ENCODE data around the gene TAMALIN. TPM values are rescaled to one million over a fixed set of nuclear protein-coding genes. Genes with fewer than 3 reads are reported as not detected.
A peak's percentile ranks its signal among the peaks of the same experiment; 100 is the strongest.

Gene TAMALIN
- total and polyA plus RNA-seq, 2 of the 4 experiments (the other 2 are of a cell fraction) = 2.7 to 5.3 TPM

GRCh38 chr12:52023976-52024688, 17.4 kb downstream of the TAMALIN start (continued):
- no peak for TF ChIP-seq SMC3 (IDR thresholded peaks at IDR 0.05; ENCODE audit: low read depth, low read length)
- TF ChIP-seq RFX5 (IDR thresholded peaks at IDR 0.05; ENCODE audit: low read depth, low read length) = no peak
- no peak for TF ChIP-seq MAFK (IDR thresholded peaks at IDR 0.05; ENCODE audit: low read depth, low read length)

DNA sequence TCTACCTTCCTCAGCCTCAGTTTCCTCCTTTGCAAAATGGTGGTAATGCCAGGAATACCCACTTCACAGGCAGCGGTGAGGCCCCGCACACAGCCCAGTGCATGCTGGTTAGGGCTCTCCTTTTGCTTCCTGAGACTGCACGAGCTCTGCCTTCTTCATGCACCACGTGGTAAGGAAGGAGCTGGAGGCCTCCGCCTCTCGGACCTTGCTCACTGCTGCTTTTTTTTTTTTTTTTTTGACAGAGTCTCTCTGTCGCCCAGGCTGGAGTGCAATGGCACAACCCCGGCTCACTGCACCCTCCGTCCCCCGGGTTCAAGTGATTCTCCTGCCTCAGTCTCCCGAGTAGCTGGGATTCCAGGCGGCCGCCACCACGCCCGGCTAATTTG, 18.1 kb downstream of the TAMALIN start:
- no peak overlapping the region for H3K9ac ChIP-seq (ENCODE audit: low read depth, low read length)
- peak overlapping the region; percentile 23 for H2AK5ac ChIP-seq (ENCODE audit: low read depth, low read length)
- POLR2A ChIA-PET (ENCODE audit: unreplicated experiment) = interaction anchor here (0.6 kb wide), 1 partner anchor 18 kb away, joined by 3 read pairs; no protein-coding TSS in a partner anchor

More for the DNA sequence above, 18.1 kb downstream of the TAMALIN start:
- H3K4me3 ChIP-seq (ENCODE audit: insufficient read depth, low read depth, low read length) = no peak overlapping the region
- BruUV-seq (replicated peaks) = no TSS peak
- DNase-seq = no peak
- no peak overlapping the region for H3K4me2 ChIP-seq (ENCODE audit: low read depth, low read length)
- CTCF ChIA-PET = interaction anchor here (0.6 to 8.6 kb wide), 31 partner anchors 12 to 1354 kb away, joined by 3 to 128 read pairs (median 4); partner anchors contain the start of genes ATG101, KRT80, SMIM41 and TAMALIN
- H2AK9ac ChIP-seq (replicated peaks; ENCODE audit: low read depth, low read length, poor library complexity) = peak overlapping the region; percentile 88
- H3K9me3 ChIP-seq (ENCODE audit: control insufficient read depth, insufficient read depth, low read length) = no peaks in the 10 kb centered on the region
- no peak overlapping the region for H4K5ac ChIP-seq (ENCODE audit: low read depth, low read length)
- no peak overlapping the region for H3K27ac ChIP-seq (ENCODE audit: insufficient read depth, low read length)
- H3K23ac ChIP-seq (ENCODE audit: low read depth, low read length) = no peak overlapping the region
- no CpG with 5 or more reads among the region's 15 CpGs for WGBS, 2 experiments (ENCODE audit: extremely low coverage in 2 of 2, insufficient read length in 1 of 2)
- H3K56ac ChIP-seq (ENCODE audit: extremely low read depth, insufficient read depth, low read length) = no peak overlapping the region
- H3K9me1 ChIP-seq (ENCODE audit: insufficient read depth, low read length) = no peaks in the 10 kb centered on the region
- H3K79me1 ChIP-seq (ENCODE audit: low read depth in 1 of 2, low read length in 2 of 2) = peaks cover 0 to 3% of the 10 kb centered on the region in 2 experiments; a peak in 1 of 4 replicates
- H3K18ac ChIP-seq (ENCODE audit: low read depth, low read length) = no peak overlapping the region
- H2BK15ac ChIP-seq (ENCODE audit: low read depth, low read length) = no peak overlapping the region
- no peak overlapping the region for H4K8ac ChIP-seq (ENCODE audit: low read depth in 2 of 2, low read length in 2 of 2)
- no peak overlapping the region for H3K14ac ChIP-seq (replicated peaks; ENCODE audit: low read depth, low read length)
- no peak overlapping the region for H2BK120ac ChIP-seq (ENCODE audit: low read depth, low read length)
- H2BK5ac ChIP-seq (ENCODE audit: low read depth, low read length, poor library complexity, severe bottlenecking) = no peak overlapping the region
- H2BK20ac ChIP-seq (ENCODE audit: low read depth, low read length) = no peak overlapping the region
- H3K36me3 ChIP-seq (ENCODE audit: control insufficient read depth, insufficient read depth, low read length) = no peaks in the 10 kb centered on the region
- H3K27me3 ChIP-seq (ENCODE audit: control insufficient read depth, insufficient read depth, low read length) = no peaks in the 10 kb centered on the region
- H2AFZ ChIP-seq (replicated peaks; ENCODE audit: low read length, poor library complexity) = peak overlapping the region; percentile 61
- no peak for ATAC-seq (ENCODE audit: low read depth)
- dilution Hi-C loops (cut with HindIII; ENCODE audit: low sequenced_read_pairs, unreplicated experiment) = no loop called here
- H4K20me1 ChIP-seq (ENCODE audit: insufficient read depth, low read length) = no peaks in the 10 kb centered on the region; the same call in 1 of the 2 replicates
- no peak overlapping the region for H3K4ac ChIP-seq (ENCODE audit: low read depth, low read length)
- peaks cover 6% of the 10 kb centered on the region; the same call in 1 of the 2 replicates for H3K4me1 ChIP-seq (ENCODE audit: control insufficient read depth, insufficient read depth, low read length)
- TF ChIP-seq BHLHE40 (IDR thresholded peaks at IDR 0.05; ENCODE audit: low read depth, low read length) (no peak), CHD1 (IDR thresholded peaks at IDR 0.05; ENCODE audit: low read depth, low read length) (no peak), MXI1 (IDR thresholded peaks at IDR 0.05; ENCODE audit: borderline replicate concordance, low read depth, low read length) (no peak)
- intact Hi-C loops (cut with micrococcal nuclease) = loop anchor here (1.0 to 5.0 kb wide), 4 partner anchors 32 to 133 kb away; no protein-coding TSS in a partner anchor
- no peak overlapping the region for H4K91ac ChIP-seq (ENCODE audit: insufficient read depth, low read depth, low read length)
- in situ Hi-C loops (cut with MboI; ENCODE audit: low sequenced_read_pairs) = loop anchor here (5.0 kb wide), 2 partner anchors 57 to 97 kb away; no protein-coding TSS in a partner anchor
